Measurements from ENCODE around the gene CRIM1. TPM values are rescaled to one million over a fixed set of nuclear protein-coding genes. Genes with fewer than 3 reads are reported as not detected.

Gene CRIM1
- total RNA-seq, 1 experiment from 2014 or later = 24.1 TPM

GRCh38 chr2:36540986-36541754 lies 185.6 kb downstream of the CRIM1 start:
- CTCF ChIA-PET = no interaction called here
- POLR2A ChIA-PET = no interaction called here

GRCh38 chr2:36541891-36542595 lies 186.5 kb downstream of the CRIM1 start:
- no peaks in the 10 kb centered on the region for H3K27me3 Mint-ChIP-seq (ENCODE audit: low read depth)
- H3K27ac Mint-ChIP-seq = no peak overlapping the region
- ATAC-seq (no peak), DNase-seq (ENCODE audit: low spot score) (no peak)
- CTCF ChIA-PET = no interaction called here
- peaks cover 30% of the 10 kb centered on the region for H3K36me3 Mint-ChIP-seq
- H3K9me3 Mint-ChIP-seq = no peaks in the 10 kb centered on the region
- no peaks in the 10 kb centered on the region for H3K4me1 Mint-ChIP-seq
- no peak overlapping the region for H3K4me3 Mint-ChIP-seq
- POLR2A ChIA-PET = no interaction called here
- TF ChIP-seq NR3C1 (CRISPR knock-in tag; conservative IDR thresholded peaks at IDR 0.05; ENCODE audit: low read depth) (no peak), ZNF423 (CRISPR knock-in tag; IDR thresholded peaks at IDR 0.05) (no peak), TP53 (CRISPR knock-in tag; IDR thresholded peaks at IDR 0.05) (no peak), ATF3 (CRISPR knock-in tag; conservative IDR thresholded peaks at IDR 0.05) (no peak), ATF1 (CRISPR knock-in tag; IDR thresholded peaks at IDR 0.05) (no peak), ZNF396 (CRISPR knock-in tag; IDR thresholded peaks at IDR 0.05; ENCODE audit: borderline replicate concordance) (no peak), CBFB (CRISPR knock-in tag; IDR thresholded peaks at IDR 0.05; ENCODE audit: low read depth) (no peak), RORB (CRISPR knock-in tag; IDR thresholded peaks at IDR 0.05) (no peak), ARID4B (CRISPR knock-in tag; IDR thresholded peaks at IDR 0.05; ENCODE audit: borderline replicate concordance) (no peak)

More at GRCh38 chr2:36540986-36541754, 185.6 kb downstream of the CRIM1 start:
- H3K27me3 Mint-ChIP-seq (ENCODE audit: low read depth) = no peaks in the 10 kb centered on the region
- no peak overlapping the region for H3K27ac Mint-ChIP-seq
- no peak for ATAC-seq
- H3K4me3 Mint-ChIP-seq = no peak overlapping the region
- no peak for DNase-seq (ENCODE audit: low spot score)
- H3K36me3 Mint-ChIP-seq = peaks cover 30% of the 10 kb centered on the region
- no peaks in the 10 kb centered on the region for H3K9me3 Mint-ChIP-seq
- no peaks in the 10 kb centered on the region for H3K4me1 Mint-ChIP-seq
- TF ChIP-seq, protein P1, sequence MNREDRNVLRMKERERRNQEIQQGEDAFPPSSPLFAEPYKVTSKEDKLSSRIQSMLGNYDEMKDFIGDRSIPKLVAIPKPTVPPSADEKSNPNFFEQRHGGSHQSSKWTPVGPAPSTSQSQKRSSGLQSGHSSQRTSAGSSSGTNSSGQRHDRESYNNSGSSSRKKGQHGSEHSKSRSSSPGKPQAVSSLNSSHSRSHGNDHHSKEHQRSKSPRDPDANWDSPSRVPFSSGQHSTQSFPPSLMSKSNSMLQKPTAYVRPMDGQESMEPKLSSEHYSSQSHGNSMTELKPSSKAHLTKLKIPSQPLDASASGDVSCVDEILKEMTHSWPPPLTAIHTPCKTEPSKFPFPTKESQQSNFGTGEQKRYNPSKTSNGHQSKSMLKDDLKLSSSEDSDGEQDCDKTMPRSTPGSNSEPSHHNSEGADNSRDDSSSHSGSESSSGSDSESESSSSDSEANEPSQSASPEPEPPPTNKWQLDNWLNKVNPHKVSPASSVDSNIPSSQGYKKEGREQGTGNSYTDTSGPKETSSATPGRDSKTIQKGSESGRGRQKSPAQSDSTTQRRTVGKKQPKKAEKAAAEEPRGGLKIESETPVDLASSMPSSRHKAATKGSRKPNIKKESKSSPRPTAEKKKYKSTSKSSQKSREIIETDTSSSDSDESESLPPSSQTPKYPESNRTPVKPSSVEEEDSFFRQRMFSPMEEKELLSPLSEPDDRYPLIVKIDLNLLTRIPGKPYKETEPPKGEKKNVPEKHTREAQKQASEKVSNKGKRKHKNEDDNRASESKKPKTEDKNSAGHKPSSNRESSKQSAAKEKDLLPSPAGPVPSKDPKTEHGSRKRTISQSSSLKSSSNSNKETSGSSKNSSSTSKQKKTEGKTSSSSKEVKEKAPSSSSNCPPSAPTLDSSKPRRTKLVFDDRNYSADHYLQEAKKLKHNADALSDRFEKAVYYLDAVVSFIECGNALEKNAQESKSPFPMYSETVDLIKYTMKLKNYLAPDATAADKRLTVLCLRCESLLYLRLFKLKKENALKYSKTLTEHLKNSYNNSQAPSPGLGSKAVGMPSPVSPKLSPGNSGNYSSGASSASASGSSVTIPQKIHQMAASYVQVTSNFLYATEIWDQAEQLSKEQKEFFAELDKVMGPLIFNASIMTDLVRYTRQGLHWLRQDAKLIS (CRISPR knock-in tag; IDR thresholded peaks at IDR 0.05; ENCODE audit: borderline replicate concordance) = no peak
- TF ChIP-seq ZNF425 (CRISPR knock-in tag; conservative IDR thresholded peaks at IDR 0.05) = no peak
- TF ChIP-seq EMX1 (CRISPR knock-in tag; IDR thresholded peaks at IDR 0.05) = no peak
- no peak for TF ChIP-seq HMGA2 (CRISPR knock-in tag; IDR thresholded peaks at IDR 0.05)
- no peak for TF ChIP-seq MYBL2 (CRISPR knock-in tag; IDR thresholded peaks at IDR 0.05)
- no peak for TF ChIP-seq SP1 (CRISPR knock-in tag; conservative IDR thresholded peaks at IDR 0.05)
- TF ChIP-seq NFE2L1 (CRISPR knock-in tag; IDR thresholded peaks at IDR 0.05) = no peak
- no peak for TF ChIP-seq TCF7 (CRISPR knock-in tag; IDR thresholded peaks at IDR 0.05; ENCODE audit: low read depth)
- no peak for TF ChIP-seq ATF1 (CRISPR knock-in tag; IDR thresholded peaks at IDR 0.05)
- TF ChIP-seq FOXP4 (CRISPR knock-in tag; IDR thresholded peaks at IDR 0.05) = no peak
